GM21367 (cell line): ENCODE measurements around the gene LBP.
"Not testable (repeated sequence)": the region's sequence is repeated elsewhere in the genome, so short reads cannot be mapped to it uniquely, and the experiment has no call there.

Experiments
- ATAC-seq: cut with Tn5 transposase; IDR thresholded peaks from one replicate; pipeline ENCODE4 v1.9.1; 2021; ENCODE audit not compliant: unreplicated experiment

LBP gene, protein sequence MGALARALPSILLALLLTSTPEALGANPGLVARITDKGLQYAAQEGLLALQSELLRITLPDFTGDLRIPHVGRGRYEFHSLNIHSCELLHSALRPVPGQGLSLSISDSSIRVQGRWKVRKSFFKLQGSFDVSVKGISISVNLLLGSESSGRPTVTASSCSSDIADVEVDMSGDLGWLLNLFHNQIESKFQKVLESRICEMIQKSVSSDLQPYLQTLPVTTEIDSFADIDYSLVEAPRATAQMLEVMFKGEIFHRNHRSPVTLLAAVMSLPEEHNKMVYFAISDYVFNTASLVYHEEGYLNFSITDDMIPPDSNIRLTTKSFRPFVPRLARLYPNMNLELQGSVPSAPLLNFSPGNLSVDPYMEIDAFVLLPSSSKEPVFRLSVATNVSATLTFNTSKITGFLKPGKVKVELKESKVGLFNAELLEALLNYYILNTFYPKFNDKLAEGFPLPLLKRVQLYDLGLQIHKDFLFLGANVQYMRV

DNA sequence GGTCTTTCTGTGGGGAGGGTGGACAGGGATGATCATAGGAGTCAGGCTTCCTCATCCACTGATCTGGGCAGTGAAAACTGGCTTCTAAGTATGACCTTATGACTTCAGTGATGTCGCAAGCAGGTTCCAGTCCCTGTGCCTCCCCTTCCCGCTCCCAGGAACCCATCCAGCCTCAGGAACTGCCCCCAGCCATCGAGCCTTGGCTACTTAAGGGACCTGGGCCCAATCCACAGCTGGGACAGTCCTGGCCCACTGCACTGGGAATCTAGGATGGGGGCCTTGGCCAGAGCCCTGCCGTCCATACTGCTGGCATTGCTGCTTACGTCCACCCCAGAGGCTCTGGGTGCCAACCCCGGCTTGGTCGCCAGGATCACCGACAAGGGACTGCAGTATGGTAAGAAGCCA, at the start of gene LBP:
TSS of gene LBP (plus strand) at position 236 of the 405 bp plus-strand sequence. CDS start at position 271, 35 bp downstream.
- no peak for ATAC-seq

DNA sequence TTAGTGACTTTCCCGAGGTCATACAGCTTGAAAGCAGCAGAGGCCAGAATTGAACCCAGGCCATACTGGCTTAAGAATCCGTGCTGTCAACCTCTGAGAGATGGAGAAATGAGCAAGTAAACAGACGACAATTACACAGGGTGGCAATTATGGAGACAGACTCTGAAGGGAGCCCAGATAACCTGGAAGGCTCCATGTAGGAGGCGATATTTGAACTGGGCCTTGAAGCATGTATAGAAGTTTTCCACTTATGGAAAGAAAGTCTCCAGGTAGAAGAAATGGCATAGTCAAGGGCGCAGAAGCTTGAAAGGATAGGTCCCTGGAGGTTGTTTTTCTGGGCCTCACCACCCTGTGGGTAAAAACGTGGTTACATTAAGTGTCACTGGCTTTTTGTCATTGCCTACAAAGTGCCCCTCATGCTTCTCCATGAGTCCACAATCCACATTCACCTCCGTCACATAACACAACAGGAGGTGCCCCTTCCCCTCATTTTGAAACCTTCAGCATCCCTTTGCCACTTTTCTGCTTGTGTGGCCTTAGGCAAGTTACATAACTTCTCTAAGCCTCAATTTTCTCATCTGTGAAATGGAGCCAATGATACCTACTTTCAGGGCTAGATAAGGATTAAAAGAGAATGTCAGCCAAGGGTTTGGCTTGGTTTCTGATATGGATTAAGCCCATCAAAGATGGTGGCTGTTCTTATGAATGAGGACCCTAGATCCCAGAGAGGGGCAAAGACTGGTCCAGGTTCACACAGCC, 48.2 kb upstream of the LBP start:
- ATAC-seq = no peak

DNA sequence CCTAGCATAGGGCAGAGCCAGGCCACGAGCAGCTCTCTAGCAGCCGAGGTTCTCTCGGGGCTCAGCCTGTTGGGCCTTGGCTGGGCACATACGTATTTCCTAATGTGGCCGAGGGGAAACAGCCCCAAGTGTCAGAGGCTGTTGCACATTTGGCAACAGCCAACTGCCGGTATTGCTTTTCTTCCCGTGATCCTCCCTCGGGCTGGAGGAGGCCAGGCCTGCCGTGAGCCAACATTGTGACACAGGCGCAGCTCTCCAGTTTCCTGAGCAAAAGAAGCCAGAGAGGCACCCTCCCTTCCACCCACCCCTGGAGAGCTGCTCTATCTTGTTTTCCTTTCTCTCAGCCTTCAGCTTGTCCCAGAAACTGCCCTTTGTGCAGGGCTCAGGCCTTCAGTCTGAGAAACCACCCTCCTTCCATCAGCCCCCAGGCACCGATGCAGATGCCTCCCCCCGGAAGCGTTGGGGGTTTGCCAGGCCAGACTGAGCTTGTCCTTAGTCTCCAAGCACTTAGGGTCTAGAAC, 47.5 kb upstream of the LBP start:
- no peak for ATAC-seq

DNA sequence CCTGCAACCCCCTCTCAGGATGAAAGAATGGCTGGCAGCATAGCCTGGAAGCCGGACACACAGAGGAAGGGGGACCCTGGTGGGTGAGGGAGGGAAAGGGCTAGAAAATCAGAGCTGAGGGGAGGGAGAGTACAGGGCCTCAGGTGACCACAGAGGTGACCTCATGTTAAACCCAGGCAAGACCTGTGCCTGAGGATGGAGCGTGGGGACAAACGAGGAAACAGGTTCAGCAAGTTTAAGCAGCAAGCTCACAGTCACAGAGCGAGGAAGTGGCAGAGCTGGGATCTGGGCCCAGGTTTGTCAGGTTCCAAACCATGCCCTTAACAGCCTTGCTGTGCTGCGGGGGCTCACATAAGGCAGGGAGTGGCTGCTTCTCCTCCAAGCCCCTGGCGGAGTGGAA, 46.3 kb upstream of the LBP start:
- no peak for ATAC-seq

DNA sequence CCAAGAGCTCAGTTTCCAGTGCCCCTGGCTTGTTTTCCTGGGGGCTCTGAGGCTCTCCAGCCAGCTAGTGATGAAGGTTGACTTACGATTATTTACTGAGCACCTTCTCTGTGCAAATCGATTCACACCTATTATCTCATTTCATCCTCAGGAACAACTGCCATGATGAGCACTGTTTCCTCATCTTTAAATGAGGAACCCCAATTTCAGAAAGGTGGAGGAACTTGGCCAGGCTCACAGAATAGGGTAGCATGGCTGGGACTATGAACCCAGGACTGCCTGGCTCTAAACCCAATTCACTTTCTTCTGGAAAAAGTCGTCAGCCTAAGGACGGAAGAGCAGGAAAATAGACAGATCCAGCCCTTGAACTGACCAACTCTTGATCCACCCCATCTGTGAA, 45.8 kb upstream of the LBP start:
- ATAC-seq = no peak

DNA sequence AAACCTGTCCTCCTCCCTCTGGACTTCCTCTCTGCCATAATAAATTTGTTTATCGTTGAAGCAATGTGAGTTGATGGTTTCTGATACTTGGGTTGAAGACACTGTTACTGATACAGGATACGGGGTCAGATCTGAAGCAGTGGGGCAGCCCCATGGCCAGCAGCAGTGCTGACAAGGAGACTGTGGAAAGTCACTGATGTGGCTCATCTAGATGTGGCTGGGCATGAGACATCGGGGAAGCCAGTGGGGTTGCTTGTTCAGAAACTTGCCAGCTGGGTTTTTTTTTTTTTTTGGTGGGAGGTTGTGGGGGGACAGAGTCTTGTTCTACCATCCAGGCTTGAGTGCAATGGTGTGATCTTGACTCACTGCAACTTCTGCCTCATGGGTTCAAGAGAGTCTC, 45.0 kb upstream of the LBP start:
- no peak for ATAC-seq

DNA sequence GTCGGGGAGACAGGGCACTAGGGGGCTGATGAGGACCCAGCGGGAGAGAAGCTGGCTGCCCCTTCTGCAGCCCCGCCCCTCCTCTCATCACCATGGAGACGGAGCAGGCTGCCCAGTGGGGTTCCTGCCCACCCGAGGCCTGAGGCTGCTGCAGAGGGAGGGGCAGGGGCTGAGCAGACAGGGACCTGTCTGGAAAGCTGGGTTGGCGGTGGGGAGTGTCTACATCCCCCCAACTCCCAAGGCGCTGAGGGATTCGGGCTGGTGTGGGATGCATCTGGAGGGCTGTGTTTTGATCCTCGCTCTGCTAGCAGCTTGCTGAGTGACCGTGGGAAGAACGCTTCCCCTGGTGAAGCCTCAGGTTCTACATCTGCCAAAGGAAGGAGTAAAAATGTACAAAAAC, 43.5 kb upstream of the LBP start:
- ATAC-seq = no peak

DNA sequence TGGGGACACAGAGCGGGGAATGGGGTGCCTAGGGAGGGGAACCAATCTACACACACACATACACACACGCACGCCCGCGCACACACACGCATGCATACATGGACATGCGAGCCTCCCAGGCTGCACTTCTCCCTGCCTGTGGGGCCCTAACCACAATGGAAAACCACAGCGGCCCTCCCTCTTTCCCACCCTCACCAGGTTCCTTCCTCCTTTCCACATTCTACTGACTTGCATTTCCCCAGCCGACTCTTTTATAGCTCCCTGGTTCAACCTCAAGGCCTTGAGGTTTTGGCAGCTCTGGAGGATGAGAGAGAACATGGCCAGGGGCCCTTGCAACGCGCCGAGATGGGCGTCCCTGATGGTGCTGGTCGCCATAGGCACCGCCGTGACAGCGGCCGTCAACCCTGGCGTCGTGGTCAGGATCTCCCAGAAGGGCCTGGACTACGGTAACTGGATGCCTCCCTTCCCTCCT, 42.3 kb upstream of the LBP start, which contains the start of gene BPI:
TSS of gene BPI (plus strand) at position 249 of the 472 bp plus-strand sequence. CDS start at position 317, 68 bp downstream.
- ATAC-seq = no peak

DNA sequence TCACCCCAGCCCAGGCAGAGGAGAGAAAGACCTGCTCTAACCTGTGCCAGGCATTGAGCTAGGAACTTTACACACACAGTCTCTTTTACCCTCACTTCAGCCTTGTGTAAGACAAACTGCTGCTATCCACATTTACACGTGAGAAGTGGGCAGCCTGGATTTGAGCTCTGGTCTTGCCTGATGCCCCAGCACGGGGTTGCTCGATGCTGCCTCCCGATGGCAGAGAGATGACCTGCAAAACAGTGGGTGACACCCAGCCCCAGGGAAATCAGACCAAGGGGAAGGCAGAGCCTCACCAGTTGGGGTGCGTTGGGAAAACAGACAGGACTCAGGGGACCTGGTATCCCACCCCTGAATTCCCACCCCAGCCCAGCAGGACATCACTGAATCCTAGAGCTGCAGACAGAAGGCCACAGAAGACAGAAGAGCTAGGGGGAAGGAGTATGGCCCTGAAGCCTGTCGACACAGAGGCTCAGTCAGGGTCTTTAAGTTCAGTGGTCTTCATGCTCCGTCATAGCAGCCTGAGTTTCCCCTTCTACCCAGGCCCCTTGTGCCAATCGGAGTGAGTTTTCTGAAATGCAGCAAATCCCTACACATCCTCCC, 41.3 kb upstream of the LBP start:
- ATAC-seq = no peak

DNA sequence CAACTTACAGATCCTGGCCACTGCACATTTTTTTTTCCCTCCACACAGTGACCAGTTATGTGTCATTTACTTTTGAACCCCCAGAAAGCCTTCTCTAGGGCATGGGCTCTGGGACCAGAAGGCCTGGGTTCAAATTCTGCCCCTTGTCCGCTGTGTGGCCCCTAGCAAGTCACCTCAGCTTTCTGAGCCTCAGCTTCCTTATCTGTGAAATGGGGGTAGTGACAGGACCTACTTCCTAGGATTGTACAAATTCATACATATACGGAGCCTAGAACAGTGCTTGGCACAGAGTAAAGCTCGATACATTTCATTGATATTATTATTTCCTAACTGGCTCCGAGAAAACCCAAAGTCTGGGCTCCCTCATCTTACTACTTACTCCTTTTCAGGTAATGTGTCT, 40.7 kb upstream of the LBP start:
- no peak for ATAC-seq

DNA sequence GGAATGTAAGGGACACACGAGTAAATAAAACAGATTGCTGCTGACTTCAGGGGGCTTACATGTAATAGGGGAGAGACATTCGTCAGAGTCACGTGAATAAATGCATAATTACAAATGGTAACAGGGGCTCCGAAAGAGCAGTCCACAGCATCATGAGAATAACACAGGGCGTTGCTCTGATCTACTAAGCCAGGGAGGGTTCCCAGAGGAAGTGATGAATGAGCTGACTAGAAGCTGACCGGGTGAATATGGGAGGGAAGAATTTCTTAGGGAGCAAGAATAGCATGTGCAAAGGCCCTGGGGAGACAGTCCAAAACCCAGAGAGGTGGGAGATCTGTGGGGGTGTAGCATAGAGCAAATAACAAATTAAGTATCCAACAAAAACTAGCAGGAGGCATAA, 39.9 kb upstream of the LBP start:
- no peak for ATAC-seq

DNA sequence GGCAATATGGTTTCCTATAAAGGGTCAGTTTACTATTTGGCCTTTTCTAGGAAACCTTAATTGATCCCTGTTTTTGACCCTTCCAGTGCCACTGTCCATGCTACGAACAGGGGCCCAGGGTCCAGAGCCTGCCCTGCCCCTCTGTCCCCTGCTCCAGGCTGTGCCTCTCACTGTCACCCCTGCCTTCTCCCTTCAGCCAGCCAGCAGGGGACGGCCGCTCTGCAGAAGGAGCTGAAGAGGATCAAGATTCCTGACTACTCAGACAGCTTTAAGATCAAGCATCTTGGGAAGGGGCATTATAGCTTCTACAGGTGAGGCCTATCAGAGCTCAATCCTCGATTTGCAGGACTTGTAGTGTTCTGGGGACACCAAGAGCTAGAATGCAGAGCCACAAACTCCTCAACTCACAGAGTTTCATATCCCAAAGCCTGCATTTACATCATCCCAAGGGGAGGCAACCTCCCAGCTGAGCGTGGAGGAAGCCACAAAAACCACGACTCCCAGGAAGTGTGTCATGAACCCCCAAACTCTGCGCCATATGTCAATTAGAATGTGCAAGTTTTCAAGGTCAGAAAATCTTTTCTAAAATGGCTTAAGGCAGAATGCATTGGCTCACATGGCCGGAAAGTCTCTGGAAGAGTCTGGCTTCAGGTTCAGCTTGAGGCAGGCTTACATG, 38.8 kb upstream of the LBP start:
- no peak for ATAC-seq

DNA sequence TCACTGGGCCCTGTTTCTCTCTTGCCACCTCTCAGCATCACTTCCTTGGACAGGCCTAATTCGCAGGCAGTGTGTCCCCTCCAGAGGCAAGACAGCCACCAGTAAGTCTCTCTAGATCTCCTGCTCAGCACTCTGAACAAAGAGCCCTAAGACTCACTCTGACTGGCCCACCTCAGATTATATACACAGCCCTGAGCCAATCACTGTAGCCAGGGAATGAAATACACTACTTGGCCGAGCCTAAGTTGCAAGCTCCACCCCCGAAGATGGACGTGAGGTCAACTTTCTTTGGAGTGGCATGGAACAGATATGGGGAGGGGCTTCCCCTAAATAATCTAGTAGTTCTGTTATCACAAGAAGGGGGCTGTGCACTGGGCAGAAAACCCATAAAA, 38.2 kb upstream of the LBP start:
- ATAC-seq = no peak

DNA sequence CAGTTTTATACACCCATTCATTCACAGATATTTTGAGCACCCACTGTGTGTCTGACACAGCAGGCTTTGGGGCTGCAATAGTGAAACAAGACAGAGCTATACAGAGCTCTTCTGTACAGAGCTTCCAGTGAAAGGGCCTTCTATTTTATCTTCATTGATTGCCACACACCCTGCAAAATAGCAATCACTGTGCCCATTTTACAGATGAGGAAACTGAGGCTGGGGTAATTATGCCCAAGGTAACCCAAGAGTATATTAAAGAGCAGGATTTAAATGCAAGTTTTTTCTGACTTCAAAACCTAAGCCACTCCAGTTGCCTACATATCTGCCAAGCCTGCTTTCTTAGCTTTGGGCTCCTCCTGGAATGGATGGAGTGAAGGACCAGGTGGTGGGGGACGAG, 37.8 kb upstream of the LBP start:
- ATAC-seq = no peak

DNA sequence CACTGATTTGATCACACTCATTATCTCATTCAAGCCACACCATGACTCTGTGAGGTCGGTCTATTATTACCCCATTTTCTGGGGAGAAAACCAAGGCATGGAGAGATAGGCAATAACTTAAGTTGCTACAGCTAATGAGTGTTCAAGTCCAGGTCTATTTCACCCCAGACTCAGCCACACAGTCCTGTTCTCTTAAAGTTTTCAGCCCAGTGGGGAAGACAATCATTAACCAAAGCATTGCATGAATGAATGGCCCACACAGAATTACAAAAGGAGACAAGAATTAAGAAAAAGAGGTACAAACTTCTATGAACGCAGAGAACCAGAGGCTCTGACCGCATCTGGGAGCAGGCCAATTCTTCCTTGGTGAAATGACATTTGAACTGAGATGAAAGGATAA, 35.2 kb upstream of the LBP start:
- no peak for ATAC-seq

DNA sequence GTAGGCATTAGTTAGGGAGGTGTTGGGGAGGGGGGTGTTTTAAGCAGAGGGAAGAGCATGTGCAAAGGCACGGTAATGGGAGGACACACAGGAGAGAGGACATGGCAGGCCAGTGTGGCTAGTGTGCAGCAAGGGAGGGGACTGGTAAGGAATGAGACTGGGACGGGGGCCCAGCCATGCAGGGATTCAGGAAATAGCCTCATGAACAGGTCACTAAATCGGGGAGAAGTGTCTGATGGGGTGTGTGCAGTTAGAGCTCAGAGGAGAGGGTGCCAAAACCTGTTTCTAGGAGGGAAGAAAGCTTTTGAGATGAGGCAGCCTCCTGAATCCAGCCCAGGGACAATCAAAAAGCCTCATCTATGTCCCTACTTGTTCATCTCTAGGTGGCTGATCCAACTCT, 34.8 kb upstream of the LBP start:
- ATAC-seq = no peak

DNA sequence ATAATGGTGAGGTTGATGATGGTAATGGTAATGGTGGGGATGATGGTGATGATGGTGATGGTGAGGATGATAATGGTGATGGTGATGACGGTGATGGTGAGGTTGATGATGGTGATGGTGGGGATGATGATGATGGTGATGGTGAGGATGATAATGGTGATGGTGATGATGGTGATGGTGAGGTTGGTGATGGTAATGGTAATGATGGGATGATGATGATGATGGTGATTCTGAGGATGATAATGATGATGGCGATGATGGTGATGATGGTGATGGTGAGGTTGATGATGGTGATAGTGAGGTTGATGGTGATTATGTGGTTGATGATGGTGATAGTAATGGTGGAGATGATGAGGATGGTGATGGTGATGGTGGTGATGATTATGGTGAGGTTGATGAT, 32.6 kb upstream of the LBP start:
- ATAC-seq = no peak

DNA sequence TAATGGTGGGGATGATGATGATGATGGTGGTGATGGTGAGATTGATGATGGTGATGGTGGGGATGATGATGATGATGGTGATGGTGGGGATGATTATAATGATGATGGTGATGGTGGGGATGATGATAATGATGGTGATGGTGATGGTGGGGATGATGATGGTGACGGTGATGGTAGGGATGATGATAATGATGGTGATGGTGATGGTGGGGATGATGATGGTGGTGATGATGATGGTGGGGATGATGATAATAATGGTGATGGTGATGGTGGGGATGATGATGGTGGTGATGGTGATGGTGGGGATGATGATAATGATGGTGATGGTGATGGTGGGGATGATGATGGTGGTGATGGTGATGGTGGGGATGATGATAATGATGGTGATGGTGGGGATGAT, 31.9 kb upstream of the LBP start:
- not testable (repeated sequence) for ATAC-seq

DNA sequence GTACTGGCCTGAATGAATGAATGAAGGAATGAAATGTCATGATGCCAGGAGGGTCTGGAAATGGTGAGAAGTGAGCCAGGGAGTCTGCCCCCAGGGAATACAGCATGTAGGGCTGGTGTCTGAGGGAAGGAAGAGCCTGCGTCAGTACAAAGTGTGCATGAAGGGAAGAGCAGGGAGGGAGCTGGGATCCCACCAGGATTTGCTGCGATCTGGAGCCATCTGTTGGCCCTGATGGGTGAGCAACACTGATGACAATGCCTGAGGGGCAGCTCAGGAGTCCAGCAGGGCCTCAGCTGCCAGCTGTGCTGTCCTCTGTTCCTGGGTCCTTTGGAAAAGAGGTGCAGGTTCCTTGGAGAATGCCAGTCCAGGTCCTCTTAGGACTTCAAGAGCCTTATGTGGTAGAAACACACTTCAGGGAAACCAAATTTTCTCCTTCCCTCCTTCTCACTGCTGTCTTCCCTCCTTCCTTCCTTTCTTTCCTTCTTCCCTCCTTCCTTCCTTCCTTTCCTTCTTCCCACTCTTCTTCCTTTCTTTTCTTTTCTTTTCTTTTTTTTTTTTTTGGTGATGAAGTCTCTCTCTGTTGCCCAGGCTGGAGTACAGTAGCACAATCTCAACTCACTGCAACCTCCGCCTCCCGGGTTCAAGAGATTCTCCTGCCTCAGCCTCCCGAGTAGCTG, 30.9 kb upstream of the LBP start:
- no peak for ATAC-seq

DNA sequence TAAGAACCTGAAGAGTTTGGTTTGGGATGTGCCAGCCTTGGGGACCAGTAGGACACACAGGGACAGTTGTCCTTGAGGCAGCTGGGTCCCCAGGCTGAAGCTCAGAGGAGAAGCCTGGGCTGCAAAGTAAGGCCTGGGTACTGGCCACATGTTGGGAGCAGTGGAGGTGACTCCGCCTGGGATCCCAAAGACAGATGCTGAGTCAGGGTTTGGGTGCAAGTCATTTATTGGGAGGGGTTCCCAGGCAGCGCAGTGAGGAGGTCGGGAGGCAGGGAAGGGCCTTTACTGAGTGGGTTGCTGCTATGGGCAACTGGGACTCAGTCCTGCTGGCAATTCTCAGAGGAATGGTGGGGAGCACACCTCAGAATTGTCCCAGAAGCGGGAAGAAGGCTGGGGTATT, 29.9 kb upstream of the LBP start:
- ATAC-seq = no peak
